ENCODE data around the gene TRPM7. TPM values are rescaled to one million over a fixed set of nuclear protein-coding genes. Genes with fewer than 3 reads are reported as not detected.

TRPM7 gene
- total RNA-seq (10 to 100 TPM; 36.1 to 62.3 (median 45.2) TPM), polyA plus RNA-seq (10 to 100 TPM; 14.3 to 15.5 TPM), total RNA-seq (128 reads per million, percentile 88 among the genes with 10 or more reads in this experiment)

GRCh38 chr15:50686469-50687301, at the start of gene TRPM7:
Gene TRPM7 (minus strand): TSS chr15:50686797. CDS start chr15:50686533, 264 bp downstream.
- Histone ChIP-seq H3K27me3 (ENCODE audit: control insufficient read depth in 2 of 2, insufficient read depth in 2 of 2, low read length in 2 of 2) (no peaks in the 10 kb centered on the region), H3K9me3 (ENCODE audit: control insufficient read depth in 2 of 3, low read length in 3 of 3) (no peaks in the 10 kb centered on the region), H3K4me1 (ENCODE audit: control insufficient read depth in 2 of 2, insufficient read depth in 2 of 2, low read length in 2 of 2) (peaks cover 16 to 26% of the 10 kb centered on the region in 2 donors), H3K36me3 (ENCODE audit: control insufficient read depth in 2 of 3, insufficient read depth in 3 of 3, low read length in 3 of 3) (peaks cover 0 to 4% (median 0%) of the 10 kb centered on the region in 3 experiments), H3K4me3 (ENCODE audit: low read length) (peak within 1 kb of the TSS; percentile 99), H3K27ac (ENCODE audit: low read depth, low read length) (peak within 1 kb of the TSS; percentile 93)
- POLR2A ChIA-PET, result interaction anchor here (0.8 to 3.1 kb wide), 10 partner anchors 10 to 332 kb away, joined by 3 to 9 read pairs (median 4); partner anchors contain the start of genes GABPB1 and USP8
- peak; percentile 83 to 93 (median 90) for DNase-seq
- Mint-ChIP-seq H3K9me3 (peaks cover 0 to 4% (median 0%) of the 10 kb centered on the region in 11 donors), H3K4me3 (peak within 1 kb of the TSS; percentile 86 to 100 (median 97)), H3K27ac (peak within 1 kb of the TSS; percentile 91 to 99 (median 97)), H3K27me3 (no peaks in the 10 kb centered on the region), H3K4me1 (peaks cover 42 to 62% (median 51%) of the 10 kb centered on the region in 7 donors), H3K36me3 (peaks cover 0 to 20% (median 6%) of the 10 kb centered on the region in 5 donors)
- CTCF ChIA-PET, result no interaction called here
- ATAC-seq, result peak; percentile 91
- intact Hi-C loops (cut with micrococcal nuclease), result loop anchor here (1.0 to 10.0 kb wide), 12 partner anchors 11 to 1874 kb away; partner anchors contain the start of genes SPPL2A (in 2 of the 2), USP8 (in 2 of the 2), AP4E1 (in 1 of the 2) and CEP152 (in 1 of the 2)

GRCh38 chr15:50735156-50735555, 48.6 kb upstream of the TRPM7 start:
- ChIA-PET POLR2A (no interaction called here), CTCF (no interaction called here)
- no peak overlapping the region for H3K27ac Mint-ChIP-seq
- Histone ChIP-seq H3K27me3 (ENCODE audit: control insufficient read depth in 2 of 2, insufficient read depth in 2 of 2, low read length in 2 of 2) (no peaks in the 10 kb centered on the region), H3K9me3 (ENCODE audit: control insufficient read depth in 2 of 3, low read length in 3 of 3) (no peaks in the 10 kb centered on the region), H3K27ac (ENCODE audit: low read depth, low read length) (no peak overlapping the region), H3K4me1 (ENCODE audit: control insufficient read depth in 2 of 2, insufficient read depth in 2 of 2, low read length in 2 of 2) (no peaks in the 10 kb centered on the region), H3K36me3 (ENCODE audit: control insufficient read depth in 2 of 3, insufficient read depth in 3 of 3, low read length in 3 of 3) (peaks cover 0 to 35% (median 4%) of the 10 kb centered on the region in 3 experiments), H3K4me3 (ENCODE audit: low read length) (no peak overlapping the region)
- no peak for DNase-seq
- no peaks in the 10 kb centered on the region for H3K4me1 Mint-ChIP-seq
- H3K27me3 Mint-ChIP-seq, result no peaks in the 10 kb centered on the region
- peaks cover 5 to 46% (median 29%) of the 10 kb centered on the region in 5 donors for H3K36me3 Mint-ChIP-seq
- H3K4me3 Mint-ChIP-seq, result no peak overlapping the region
- peaks cover 0 to 4% (median 0%) of the 10 kb centered on the region in 11 donors for H3K9me3 Mint-ChIP-seq
- no peak for ATAC-seq
- intact Hi-C loops (cut with micrococcal nuclease), result no loop called here

GRCh38 chr15:50726315-50726714, 39.7 kb upstream of the TRPM7 start:
- CTCF ChIA-PET, result interaction anchor here (0.6 to 0.8 kb wide), 2 partner anchors 50 to 159 kb away, joined by 3 read pairs; no protein-coding TSS in a partner anchor

GRCh38 chr15:50718700-50719125, 32.1 kb upstream of the TRPM7 start:
- peaks cover 5 to 30% (median 16%) of the 10 kb centered on the region in 5 donors for H3K36me3 Mint-ChIP-seq
- CTCF ChIA-PET, result no interaction called here

More at GRCh38 chr15:50726315-50726714, 39.7 kb upstream of the TRPM7 start:
- peak overlapping the region in 1 of 9 donors; percentile 42 for H3K27ac Mint-ChIP-seq
- DNase-seq (no peak), ATAC-seq (no peak)
- Histone ChIP-seq H3K36me3 (ENCODE audit: control insufficient read depth in 2 of 3, insufficient read depth in 3 of 3, low read length in 3 of 3) (peaks cover 0 to 29% (median 5%) of the 10 kb centered on the region in 3 experiments), H3K4me3 (ENCODE audit: low read length) (no peak overlapping the region), H3K27ac (ENCODE audit: low read depth, low read length) (no peak overlapping the region), H3K9me3 (ENCODE audit: control insufficient read depth in 2 of 3, low read length in 3 of 3) (no peaks in the 10 kb centered on the region), H3K27me3 (ENCODE audit: control insufficient read depth in 2 of 2, insufficient read depth in 2 of 2, low read length in 2 of 2) (no peaks in the 10 kb centered on the region), H3K4me1 (ENCODE audit: control insufficient read depth in 2 of 2, insufficient read depth in 2 of 2, low read length in 2 of 2) (no peaks in the 10 kb centered on the region)
- no peak overlapping the region for H3K4me3 Mint-ChIP-seq
- no peaks in the 10 kb centered on the region for H3K4me1 Mint-ChIP-seq
- peaks cover 5 to 37% (median 16%) of the 10 kb centered on the region in 5 donors for H3K36me3 Mint-ChIP-seq
- intact Hi-C loops (cut with micrococcal nuclease), result loop anchor here in 1 of 2 donors (10.0 kb wide), 1 partner anchor 62 kb away; no protein-coding TSS in a partner anchor
- no peaks in the 10 kb centered on the region for H3K27me3 Mint-ChIP-seq
- POLR2A ChIA-PET, result interaction anchor here (0.7 kb wide), 1 partner anchor 40 kb away, joined by 4 read pairs; the partner anchor contains the start of gene TRPM7
- no peaks in the 10 kb centered on the region for H3K9me3 Mint-ChIP-seq

GRCh38 chr15:50712018-50712417, 25.4 kb upstream of the TRPM7 start:
- Histone ChIP-seq H3K27ac (ENCODE audit: low read depth, low read length) (no peak overlapping the region), H3K4me1 (ENCODE audit: control insufficient read depth in 2 of 2, insufficient read depth in 2 of 2, low read length in 2 of 2) (no peaks in the 10 kb centered on the region), H3K9me3 (ENCODE audit: control insufficient read depth in 2 of 3, low read length in 3 of 3) (no peaks in the 10 kb centered on the region), H3K4me3 (ENCODE audit: low read length) (no peak overlapping the region), H3K36me3 (ENCODE audit: control insufficient read depth in 2 of 3, insufficient read depth in 3 of 3, low read length in 3 of 3) (no peaks in the 10 kb centered on the region), H3K27me3 (ENCODE audit: control insufficient read depth in 2 of 2, insufficient read depth in 2 of 2, low read length in 2 of 2) (no peaks in the 10 kb centered on the region)
- CTCF ChIA-PET, result no interaction called here
- Mint-ChIP-seq H3K36me3 (peaks cover 0 to 9% (median 3%) of the 10 kb centered on the region in 5 donors), H3K4me3 (no peak overlapping the region), H3K9me3 (no peaks in the 10 kb centered on the region), H3K27ac (peak overlapping the region in 2 of 9 donors; percentile 17 to 36), H3K27me3 (no peaks in the 10 kb centered on the region), H3K4me1 (peaks cover 0 to 3% (median 0%) of the 10 kb centered on the region in 7 donors)
- POLR2A ChIA-PET, result interaction anchor here (0.5 kb wide), 1 partner anchor 197 kb away, joined by 6 read pairs; no protein-coding TSS in a partner anchor
- intact Hi-C loops (cut with micrococcal nuclease), result no loop called here
- ATAC-seq, result no peak
- DNase-seq, result no peak

More at GRCh38 chr15:50718700-50719125, 32.1 kb upstream of the TRPM7 start:
- Histone ChIP-seq H3K36me3 (ENCODE audit: control insufficient read depth in 2 of 3, insufficient read depth in 3 of 3, low read length in 3 of 3) (peaks cover 0 to 23% (median 0%) of the 10 kb centered on the region in 3 experiments), H3K4me1 (ENCODE audit: control insufficient read depth in 2 of 2, insufficient read depth in 2 of 2, low read length in 2 of 2) (no peaks in the 10 kb centered on the region), H3K27ac (ENCODE audit: low read depth, low read length) (no peak overlapping the region), H3K9me3 (ENCODE audit: control insufficient read depth in 2 of 3, low read length in 3 of 3) (no peaks in the 10 kb centered on the region), H3K4me3 (ENCODE audit: low read length) (no peak overlapping the region), H3K27me3 (ENCODE audit: control insufficient read depth in 2 of 2, insufficient read depth in 2 of 2, low read length in 2 of 2) (no peaks in the 10 kb centered on the region)
- no peak overlapping the region for H3K4me3 Mint-ChIP-seq
- H3K27me3 Mint-ChIP-seq, result no peaks in the 10 kb centered on the region
- intact Hi-C loops (cut with micrococcal nuclease), result no loop called here
- ATAC-seq (no peak), DNase-seq (no peak)
- POLR2A ChIA-PET, result no interaction called here
- peaks cover 0 to 5% (median 0%) of the 10 kb centered on the region in 7 donors for H3K4me1 Mint-ChIP-seq
- no peaks in the 10 kb centered on the region for H3K9me3 Mint-ChIP-seq
- H3K27ac Mint-ChIP-seq, result no peak overlapping the region

- H3K27me3 Mint-ChIP-seq, result no peaks in the 10 kb centered on the region
- peaks cover 0 to 3% (median 0%) of the 10 kb centered on the region in 7 donors for H3K4me1 Mint-ChIP-seq
- no peaks in the 10 kb centered on the region for H3K4me1 ChIP-seq (ENCODE audit: control insufficient read depth in 2 of 2, insufficient read depth in 2 of 2, low read length in 2 of 2)
- H3K36me3 ChIP-seq (ENCODE audit: control insufficient read depth in 2 of 3, insufficient read depth in 3 of 3, low read length in 3 of 3), result no peaks in the 10 kb centered on the region
- ChIA-PET CTCF (interaction anchor here (0.6 kb wide), 2 partner anchors 64 to 146 kb away, joined by 3 to 4 read pairs; no protein-coding TSS in a partner anchor), POLR2A (no interaction called here)
- intact Hi-C loops (cut with micrococcal nuclease), result no loop called here
- H3K4me3 ChIP-seq (ENCODE audit: low read length), result no peak overlapping the region
- H3K9me3 ChIP-seq (ENCODE audit: control insufficient read depth in 2 of 3, low read length in 3 of 3), result no peaks in the 10 kb centered on the region
- H3K27ac ChIP-seq (ENCODE audit: low read depth, low read length), result no peak overlapping the region
- no peaks in the 10 kb centered on the region for H3K27me3 ChIP-seq (ENCODE audit: control insufficient read depth in 2 of 2, insufficient read depth in 2 of 2, low read length in 2 of 2)
- no peak for DNase-seq
- no peak overlapping the region for H3K27ac Mint-ChIP-seq
- no peak for ATAC-seq
- no peaks in the 10 kb centered on the region for H3K9me3 Mint-ChIP-seq
- peaks cover 0 to 9% (median 3%) of the 10 kb centered on the region in 5 donors for H3K36me3 Mint-ChIP-seq
- no peak overlapping the region for H3K4me3 Mint-ChIP-seq
These were observed 24.0 kb upstream of the TRPM7 start for GRCh38 chr15:50710585-50710984.
